H1 (cell line): ENCODE measurements around the gene FOXRED1. TPM values are rescaled to one million over a fixed set of nuclear protein-coding genes. Genes with fewer than 3 reads are reported as not detected.

Source experiments
- CTCF ChIA-PET: fragments of 300-600 bp; sonication (Branson Sonifier 250); formaldehyde crosslinking; loops from one replicate; lab custom pipeline; 2021; ENCODE audit not compliant: partially characterized antibody; lab: Charles Lee
- POLR2A ChIA-PET: fragments of 300-600 bp; sonication (Branson Sonifier 250); formaldehyde crosslinking; loops from one replicate; lab custom pipeline; 2021; ENCODE audit warnings: inconsistent platforms; ENCODE audit not compliant: partially characterized antibody; lab: Charles Lee
- DNase-seq, 2 experiments: peaks; one replicate each; pipeline versions ENCODE4 v3.0.0 to v3.0.0-alpha.2; 2010 to 2022; ENCODE audit warnings: low spot score in 2 of 2, low read depth in 1 of 2, mixed read lengths in 1 of 2
- FAIRE-seq: peaks from 2 replicates; lab custom pipeline; 2011; peaks lifted over from hg19 to GRCh38; lab: Jason Lieb, UNC
- H2AFZ ChIP-seq: 2 replicates; pipeline ENCODE4 v1.8.1; 2012; ENCODE audit warnings: low read length, inconsistent platforms
- H2AK5ac ChIP-seq: 2 replicates; pipeline ENCODE4 v1.6.1; 2013; ENCODE audit warnings: low read depth, low read length
- H2BK120ac ChIP-seq: replicated peaks from 2 replicates; pipeline ENCODE3; 2013; ENCODE audit warnings: low read depth, low read length, inconsistent platforms
- H2BK12ac ChIP-seq: 2 replicates; pipeline ENCODE4 v1.6.1; 2013; ENCODE audit warnings: low read depth, low read length
- H2BK15ac ChIP-seq: 2 replicates; pipeline ENCODE4 v1.6.1; 2013; ENCODE audit warnings: low read length
- H2BK20ac ChIP-seq: 2 replicates; pipeline ENCODE4 v1.6.1; 2013; ENCODE audit warnings: low read length
- H2BK5ac ChIP-seq: 2 replicates; pipeline ENCODE4 v1.6.1; 2013; ENCODE audit warnings: low read depth, low read length
- H3K14ac ChIP-seq: 2 replicates; pipeline ENCODE4 v1.6.1; 2013; ENCODE audit warnings: inconsistent platforms; ENCODE audit not compliant: insufficient read length
- H3K18ac ChIP-seq: 2 replicates; pipeline ENCODE4 v1.6.1; 2013; ENCODE audit warnings: low read length; ENCODE audit errors: extremely low read depth
- H3K23ac ChIP-seq: 2 replicates; pipeline ENCODE4 v1.6.1; 2013; ENCODE audit warnings: inconsistent platforms; ENCODE audit not compliant: insufficient read length
- H3K23me2 ChIP-seq: 2 replicates; pipeline ENCODE4 v1.6.1; 2013; ENCODE audit warnings: low read depth, low read length
- H3K27ac ChIP-seq: 2 replicates; pipeline ENCODE4 v1.6.1; 2011; ENCODE audit warnings: low read depth, low read length, inconsistent platforms
- H3K27me3 ChIP-seq, 4 experiments: replicated peaks in 1 of 4; 1 replicate in 1 of 4; 2 replicates in 3 of 4; pipeline versions ENCODE4 v1.6.1 to v1.8.1; 2011 to 2013; ENCODE audit warnings: low read length in 3 of 4, mild to moderate bottlenecking in 3 of 4, inconsistent platforms in 2 of 4, mixed read lengths in 2 of 4, moderate library complexity in 1 of 4; ENCODE audit not compliant: control insufficient read depth in 3 of 4, insufficient read depth in 3 of 4; ENCODE audit errors: extremely low read depth in 1 of 4
- H3K36me3 ChIP-seq, 4 experiments: 2 replicates each; pipeline versions ENCODE4 v1.6.1 to v1.8.1; 2011 to 2013; ENCODE audit warnings: mild to moderate bottlenecking in 4 of 4, low read length in 3 of 4, moderate library complexity in 2 of 4, control low read depth in 1 of 4, inconsistent platforms in 1 of 4; ENCODE audit not compliant: insufficient read depth in 4 of 4, control insufficient read depth in 2 of 4
- H3K4ac ChIP-seq: replicated peaks from 2 replicates; pipeline ENCODE3; 2013; ENCODE audit warnings: low read length, low read depth, mixed read lengths, inconsistent platforms; ENCODE audit not compliant: insufficient read length
- H3K4me1 ChIP-seq, 4 experiments: replicated peaks in 1 of 4; 1 replicate in 1 of 4; 2 replicates in 3 of 4; pipeline versions ENCODE4 v1.6.1 to v1.8.1; 2011 to 2013; ENCODE audit warnings: low read length in 3 of 4, inconsistent platforms in 2 of 4, mixed read lengths in 1 of 4; ENCODE audit not compliant: insufficient read depth in 4 of 4, control insufficient read depth in 3 of 4
- H3K4me2 ChIP-seq, 2 experiments: 2 replicates each; pipeline versions ENCODE4 v1.6.1 to v1.8.1; 2011 to 2013; ENCODE audit warnings: low read depth in 2 of 2, low read length in 2 of 2, control low read depth in 1 of 2, inconsistent platforms in 1 of 2, mild to moderate bottlenecking in 1 of 2; ENCODE audit not compliant: insufficient read depth in 1 of 2
- H3K4me3 ChIP-seq, 4 experiments: fragments of 200-600, 300-600 bp in 1 of 4; sonication (generic), shearing (Covaris generic), sonication (Bioruptor Twin) in 1 of 4; 2 replicates each; pipeline versions ENCODE4 v1.5.1 to v1.8.1; 2011 to 2016; ENCODE audit warnings: low read length in 4 of 4, low read depth in 3 of 4, control low read depth in 2 of 4, inconsistent platforms in 2 of 4, mild to moderate bottlenecking in 2 of 4, mixed read lengths in 1 of 4, moderate library complexity in 1 of 4; ENCODE audit not compliant: insufficient read depth in 2 of 4; ENCODE audit errors: extremely low read depth in 1 of 4
- H3K56ac ChIP-seq: replicated peaks from 2 replicates; pipeline ENCODE3; 2013; ENCODE audit warnings: low read depth, mild to moderate bottlenecking, mixed read lengths, low read length, inconsistent platforms; ENCODE audit not compliant: insufficient read length
- H3K79me1 ChIP-seq: 2 replicates; pipeline ENCODE4 v1.6.1; 2013; ENCODE audit warnings: low read depth, low read length, control low read depth
- H3K79me2 ChIP-seq, 2 experiments: 2 replicates each; pipeline versions ENCODE4 v1.6.1 to v1.8.1; 2012 to 2013; ENCODE audit warnings: low read length in 2 of 2, mild to moderate bottlenecking in 2 of 2, inconsistent platforms in 1 of 2; ENCODE audit not compliant: insufficient read depth in 2 of 2, control insufficient read depth in 1 of 2
- H3K9ac ChIP-seq, 4 experiments: replicated peaks in 1 of 4; 1 replicate in 1 of 4; 2 replicates in 3 of 4; pipeline versions ENCODE4 v1.6.1 to v1.8.1; 2011 to 2013; ENCODE audit warnings: low read depth in 3 of 4, low read length in 3 of 4, control low read depth in 2 of 4, mild to moderate bottlenecking in 2 of 4, moderate library complexity in 2 of 4, inconsistent platforms in 1 of 4; ENCODE audit errors: extremely low read depth in 1 of 4
- H3K9me3 ChIP-seq, 2 experiments: 2 replicates each; pipeline versions ENCODE4 v1.6.1 to v1.8.1; 2012 to 2013; ENCODE audit warnings: mild to moderate bottlenecking in 2 of 2, moderate library complexity in 2 of 2, control low read depth in 1 of 2, inconsistent platforms in 1 of 2, low read depth in 1 of 2, low read length in 1 of 2, mixed read lengths in 1 of 2; ENCODE audit not compliant: insufficient read depth in 2 of 2
- H4K20me1 ChIP-seq, 2 experiments: replicated peaks in 1 of 2; 2 replicates each; pipeline versions ENCODE3 to v1.8.1; 2011 to 2013; ENCODE audit warnings: inconsistent platforms in 2 of 2, low read length in 2 of 2, mild to moderate bottlenecking in 1 of 2; ENCODE audit not compliant: insufficient read depth in 2 of 2, control insufficient read depth in 1 of 2
- H4K5ac ChIP-seq: 2 replicates; pipeline ENCODE4 v1.6.1; 2013; ENCODE audit warnings: low read length, low read depth, mixed read lengths, inconsistent platforms; ENCODE audit not compliant: insufficient read length
- H4K8ac ChIP-seq: 2 replicates; pipeline ENCODE4 v1.8.0; 2013; ENCODE audit warnings: mild to moderate bottlenecking, moderate library complexity, low read length, inconsistent platforms; ENCODE audit not compliant: insufficient read depth; ENCODE audit errors: extremely low read depth
- H4K91ac ChIP-seq: replicated peaks from 2 replicates; pipeline ENCODE3; 2013; ENCODE audit warnings: low read length, mixed read lengths, inconsistent platforms; ENCODE audit not compliant: insufficient read length
- JUND ChIP-seq: IDR thresholded peaks from 2 replicates; pipeline ENCODE4 v1.6.1; 2011; ENCODE audit warnings: mild to moderate bottlenecking, improper control_type of control experiment, low read length
- WGBS, 2 experiments: shearing (Covaris generic) in 1 of 2; methylation state at CpG; one replicate each; pipeline versions ENCODE4 v1.1.6 to v1.1.7; 2013 to 2015; ENCODE audit warnings: low lambda C conversion rate in 2 of 2, mixed read lengths in 2 of 2, inconsistent platforms in 1 of 2, low coverage in 1 of 2, missing lambda C conversion rate in 1 of 2; ENCODE audit not compliant: insufficient replicate concordance in 2 of 2, insufficient coverage in 1 of 2, insufficient read length in 1 of 2; ENCODE audit errors: extremely low coverage in 1 of 2, missing lambda C conversion rate in 1 of 2; 5-methylcytosine and 5-hydroxymethylcytosine counted together
- polyA plus RNA-seq, 7 experiments: library from polyadenylated mRNA; depleted of rRNA in 3 of 7; stranded (reverse) in 5 of 7; unstranded in 2 of 7; fragments of >200 nt in 5 of 7; fragments of 200-250 nt in 2 of 7; gene quantifications; 1 replicate in 5 of 7; 2 replicates in 1 of 7; 4 replicates in 1 of 7; pipeline versions ENCODE4 v1.2.1 to v1.2.3, GENCODE V29; 2011 to 2013; ENCODE audit warnings: missing spikeins in 2 of 7, mixed read lengths in 2 of 7
- total RNA-seq: library from RNA; stranded (reverse); fragmentation: NEBNext Ultra II Directional; extraction: Animal tissue kit (Norgen Biotek cat#: 25700); gene quantifications from 2 replicates; pipeline ENCODE4 v1.2.1, GENCODE V29; 2021

Gene FOXRED1
- total and polyA plus RNA-seq, 2 of the 8 experiments (the other 6 are each of a cell fraction or from before 2014, with no cell fraction given) = 48.8 to 99.4 TPM

- Histone ChIP-seq H3K18ac (no peak overlapping the region), H3K4me2 (no peak overlapping the region), H4K20me1 (peaks cover 0 to 3% of the 10 kb centered on the region in 2 experiments), H3K23me2 (no peaks in the 10 kb centered on the region), H2BK120ac (no peak overlapping the region), H3K4ac (no peak overlapping the region), H4K91ac (no peak overlapping the region), H2BK15ac (no peak overlapping the region), H3K4me3 (no peak overlapping the region), H4K5ac (no peak overlapping the region), H3K36me3 (peaks cover 2 to 14% (median 2%) of the 10 kb centered on the region in 4 experiments; a peak in 5 of 8 replicates), H2BK20ac (no peak overlapping the region), H2AFZ (no peak overlapping the region), H3K9me3 (no peaks in the 10 kb centered on the region), H2AK5ac (no peak overlapping the region), H3K27ac (no peak overlapping the region), H3K79me2 (peaks cover 0 to 8% of the 10 kb centered on the region in 2 experiments; a peak in 1 of 4 replicates), H2BK5ac (no peak overlapping the region), H3K79me1 (0 out of 2 replicates have a peak, but pooled peaks cover 4% of the 10 kb centered on the region), H3K4me1 (no peaks in the 10 kb centered on the region; a peak in 1 of 7 replicates), H4K8ac (peak overlapping the region; percentile 80; the same call in 1 of the 2 replicates), H3K14ac (no peak overlapping the region), H3K9ac (no peak overlapping the region), H3K23ac (no peak overlapping the region), H2BK12ac (no peak overlapping the region), H3K56ac (no peak overlapping the region), H3K27me3 (no peaks in the 10 kb centered on the region)
- WGBS, 2 experiments = 96% methylated on average over 4 of the region's 4 CpGs; no CpG with 5 or more reads in 1 of the 2 experiments
- FAIRE-seq = no peak
- TF ChIP-seq JUND = no peak
- POLR2A ChIA-PET = no interaction called here
- no peak for DNase-seq
- CTCF ChIA-PET = interaction anchor here (0.5 kb wide), 1 partner anchor 320 kb away, joined by 3 read pairs; no protein-coding TSS in a partner anchor
Observed at GRCh38 chr11:126233391-126233790, 35.6 kb upstream of the FOXRED1 start.
